Right lobe of liver (tissue), 6 donors: ENCODE results near the gene PIEZO2. TPM values are rescaled to one million over a fixed set of nuclear protein-coding genes. Genes with fewer than 3 reads are reported as not detected.
A peak's percentile ranks its signal among the peaks of the same experiment; 100 is the strongest.

Experiments used
- ATAC-seq, 4 donors: fragments of 200-7000 bp; cut with Tn5 transposase; one replicate each; pipeline ENCODE4 v1.9.1; 2020; ENCODE audit warnings: mild to moderate bottlenecking in 4 of 4, moderate library complexity in 4 of 4
- DNase-seq, 3 donors: peaks; one replicate each; pipeline ENCODE4 v3.0.0-alpha.2; 2020
- H3K27ac ChIP-seq, 3 donors: fragments of 200-600 bp; one replicate each; pipeline ENCODE4 v1.8.0; 2022
- H3K27me3 ChIP-seq, 2 donors: fragments of 200-600 bp; one replicate each; pipeline ENCODE4 v1.8.0; 2022
- H3K36me3 ChIP-seq, 4 donors: fragments of 200-600 bp; sonication (generic) in 1 of 4; one replicate each; pipeline versions ENCODE4 v1.5.1 to v1.8.0; 2017 to 2022; ENCODE audit warnings: control low read depth in 1 of 4
- H3K4me1 ChIP-seq, 4 donors: fragments of 200-600 bp; sonication (generic) in 1 of 4; one replicate each; pipeline versions ENCODE4 v1.5.1 to v1.8.0; 2017 to 2022; ENCODE audit warnings: control low read depth in 1 of 4
- H3K4me3 ChIP-seq, 3 donors: fragments of 200-600 bp; one replicate each; pipeline ENCODE4 v1.8.0; 2022
- H3K9me3 ChIP-seq, 4 donors: fragments of 200-600 bp; sonication (generic) in 1 of 4; one replicate each; pipeline versions ENCODE4 v1.5.1 to v1.8.0; 2017 to 2022; ENCODE audit warnings: control low read depth in 1 of 4
- POLR2A ChIP-seq: fragments of 450-650 bp; IDR thresholded peaks from one replicate; pipeline ENCODE4 v1.6.1; 2017; ENCODE audit warnings: antibody characterized with exemption, mild to moderate bottlenecking
- WGBS: methylation state at CpG from one replicate; pipeline ENCODE4 v1.1.6; 2018; ENCODE audit warnings: low coverage, low lambda C conversion rate; ENCODE audit not compliant: insufficient coverage; ENCODE audit errors: missing lambda C conversion rate; 5-methylcytosine and 5-hydroxymethylcytosine counted together
- intact Hi-C, 2 donors: fragments of 100-400 bp; cut with DNase I; formaldehyde crosslinking; loops; one replicate each; pipeline versions ENCODE4 v1.11.2 to v1.14.1; 2022
- total RNA-seq, 6 experiments: library from RNA; depleted of rRNA in 2 of 6; stranded (reverse); fragments of >200 nt in 2 of 6; fragmentation: NEBNext Ultra II Directional in 3 of 6; extraction: Animal tissue kit (Norgen Biotek cat#: 25700) in 3 of 6; gene quantifications; one replicate each; pipeline versions ENCODE4 v1.1.0 to v1.2.4, GENCODE V29; 2016 to 2023
- TF ChIP-seq, protein P1 (sequence below), 4 donors: fragments of 200-600 bp in 3 of 4; fragments of 450-650 bp in 1 of 4; IDR thresholded peaks; one replicate each; pipeline versions ENCODE4 v1.5.1 to v1.8.0; 2016 to 2022; ENCODE audit warnings: antibody characterized with exemption in 4 of 4, mild to moderate bottlenecking in 2 of 4
- donor health status: DM: no; HTN: yes; CAD: no.
- donor health status: DM: no; HTN: no; CAD: no.
- donor health status: DM: no; HTN: no; CAD: no.
- donor health status: DM: no; HTN: yes; CAD: no.
- donor health status: DM: no; HTN: yes; CAD: no.

PIEZO2 gene
- total RNA-seq, 6 experiments from 2014 or later: 6.6 to 16.9 (median 10.1) TPM

DNA sequence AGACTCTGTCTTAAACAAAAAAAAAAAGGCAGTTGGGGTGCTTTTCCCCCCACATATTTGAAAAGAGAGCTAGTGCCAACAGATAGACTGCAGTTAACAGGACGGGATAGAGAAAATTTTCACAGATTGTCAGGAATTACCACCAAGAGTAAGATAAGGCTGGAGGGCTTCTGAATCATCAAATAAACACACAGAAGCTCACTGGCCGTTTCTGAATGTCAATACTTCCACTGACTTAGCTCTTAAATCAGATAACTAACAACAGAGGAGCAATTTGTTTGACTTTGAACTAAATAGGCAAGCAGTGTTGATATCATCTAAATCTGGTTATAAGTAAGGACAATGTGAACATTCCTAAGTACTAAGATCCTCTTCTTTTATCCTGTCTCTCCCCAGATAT is 34.7 kb downstream of the PIEZO2 start:
- TF ChIP-seq, protein P1, sequence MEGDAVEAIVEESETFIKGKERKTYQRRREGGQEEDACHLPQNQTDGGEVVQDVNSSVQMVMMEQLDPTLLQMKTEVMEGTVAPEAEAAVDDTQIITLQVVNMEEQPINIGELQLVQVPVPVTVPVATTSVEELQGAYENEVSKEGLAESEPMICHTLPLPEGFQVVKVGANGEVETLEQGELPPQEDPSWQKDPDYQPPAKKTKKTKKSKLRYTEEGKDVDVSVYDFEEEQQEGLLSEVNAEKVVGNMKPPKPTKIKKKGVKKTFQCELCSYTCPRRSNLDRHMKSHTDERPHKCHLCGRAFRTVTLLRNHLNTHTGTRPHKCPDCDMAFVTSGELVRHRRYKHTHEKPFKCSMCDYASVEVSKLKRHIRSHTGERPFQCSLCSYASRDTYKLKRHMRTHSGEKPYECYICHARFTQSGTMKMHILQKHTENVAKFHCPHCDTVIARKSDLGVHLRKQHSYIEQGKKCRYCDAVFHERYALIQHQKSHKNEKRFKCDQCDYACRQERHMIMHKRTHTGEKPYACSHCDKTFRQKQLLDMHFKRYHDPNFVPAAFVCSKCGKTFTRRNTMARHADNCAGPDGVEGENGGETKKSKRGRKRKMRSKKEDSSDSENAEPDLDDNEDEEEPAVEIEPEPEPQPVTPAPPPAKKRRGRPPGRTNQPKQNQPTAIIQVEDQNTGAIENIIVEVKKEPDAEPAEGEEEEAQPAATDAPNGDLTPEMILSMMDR (IDR thresholded peaks at IDR 0.05): no peak
- no peak for TF ChIP-seq POLR2A
- intact Hi-C loops: no loop called here
- no peak for DNase-seq
- ATAC-seq: peak; percentile 26 to 71 (median 53)
- Histone ChIP-seq H3K27ac (peak overlapping the region in 2 of 3 donors; percentile 0 to 64), H3K4me1 (peaks cover 0 to 43% (median 12%) of the 10 kb centered on the region in 4 donors), H3K36me3 (no peaks in the 10 kb centered on the region), H3K4me3 (no peak overlapping the region), H3K27me3 (no peaks in the 10 kb centered on the region), H3K9me3 (no peaks in the 10 kb centered on the region)
- WGBS: 26% methylated on average over 2 of the region's 2 CpGs

GRCh38 chr18:11113937-11114336 is 35.4 kb downstream of the PIEZO2 start:
- DNase-seq (no peak), ATAC-seq (no peak)
- TF ChIP-seq, protein P1 (IDR thresholded peaks at IDR 0.05): no peak
- no peak for TF ChIP-seq POLR2A
- Histone ChIP-seq H3K27ac (peak overlapping the region in 1 of 3 donors; percentile 64), H3K36me3 (no peaks in the 10 kb centered on the region), H3K4me3 (no peak overlapping the region), H3K9me3 (no peaks in the 10 kb centered on the region), H3K4me1 (peaks cover 0 to 43% (median 11%) of the 10 kb centered on the region in 4 donors), H3K27me3 (no peaks in the 10 kb centered on the region)
- intact Hi-C loops: no loop called here
- WGBS: 22% methylated on average over 2 of the region's 2 CpGs

DNA sequence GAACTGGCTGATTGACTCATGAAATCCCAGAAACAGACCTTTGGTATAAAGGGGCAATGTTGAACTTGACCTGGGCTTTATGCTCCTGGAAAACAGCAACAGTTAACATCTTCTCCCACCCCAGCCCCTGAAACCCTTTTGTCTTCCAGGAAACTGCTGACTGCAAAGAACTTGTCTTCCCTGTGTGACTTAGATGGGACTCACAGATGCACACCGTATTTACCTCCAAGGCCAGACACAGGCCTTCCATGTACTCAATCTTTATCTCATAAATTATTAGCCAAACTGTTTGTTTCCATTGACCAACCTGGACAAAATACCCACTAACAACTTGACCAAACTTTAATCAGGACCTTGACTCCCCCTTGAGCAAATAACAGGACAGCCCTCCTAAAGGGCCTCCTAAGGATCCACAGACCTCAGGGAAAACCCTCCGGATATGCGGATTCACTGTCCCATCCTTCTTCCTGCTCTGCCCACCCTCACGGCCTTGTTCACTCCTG is 36.3 kb downstream of the PIEZO2 start:
- no peaks in the 10 kb centered on the region for H3K9me3 ChIP-seq
- H3K27ac ChIP-seq: peak overlapping the region in 2 of 3 donors; percentile 41 to 64
- no peaks in the 10 kb centered on the region for H3K27me3 ChIP-seq
- ATAC-seq (peak; percentile 59 to 80 (median 66)), DNase-seq (no peak)
- WGBS: 35% methylated on average over 3 of the region's 4 CpGs
- H3K36me3 ChIP-seq: no peaks in the 10 kb centered on the region
- intact Hi-C loops: no loop called here
- peaks cover 0 to 35% (median 11%) of the 10 kb centered on the region in 4 donors for H3K4me1 ChIP-seq
- H3K4me3 ChIP-seq: no peak overlapping the region
- TF ChIP-seq POLR2A: no peak
- TF ChIP-seq, protein P1 (IDR thresholded peaks at IDR 0.05): no peak

DNA sequence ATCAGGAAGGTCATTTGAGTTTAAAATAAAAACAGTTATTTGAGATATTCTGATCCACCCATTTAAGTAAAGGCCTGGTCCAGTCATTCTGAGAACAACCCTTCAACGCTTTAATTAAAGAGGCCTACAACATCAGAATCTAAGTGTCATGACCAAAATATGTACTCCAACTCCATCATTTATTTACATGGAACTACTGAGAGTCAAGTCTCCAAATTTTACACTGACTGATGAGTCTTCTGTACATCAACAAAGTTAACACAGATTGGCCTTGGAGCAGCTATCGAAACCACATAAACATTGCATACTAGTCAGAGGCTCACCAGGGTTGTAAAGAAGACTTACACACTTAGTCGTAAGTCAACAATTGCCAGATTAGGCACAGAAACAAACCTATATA is 37.1 kb downstream of the PIEZO2 start:
- WGBS: 82% methylated on average over 3 of the region's 3 CpGs
- ATAC-seq (no peak), DNase-seq (no peak)
- intact Hi-C loops: no loop called here
- Histone ChIP-seq H3K27ac (peak overlapping the region in 1 of 3 donors; percentile 64), H3K9me3 (no peaks in the 10 kb centered on the region), H3K4me3 (no peak overlapping the region), H3K36me3 (no peaks in the 10 kb centered on the region), H3K4me1 (peaks cover 0 to 30% (median 11%) of the 10 kb centered on the region in 4 donors), H3K27me3 (no peaks in the 10 kb centered on the region)
- TF ChIP-seq POLR2A: no peak
- TF ChIP-seq, protein P1 (IDR thresholded peaks at IDR 0.05): no peak
